ENCODE results near the gene RUFY4. TPM values are rescaled to one million over a fixed set of nuclear protein-coding genes. Genes with fewer than 3 reads are reported as not detected.
A peak's percentile ranks its signal among the peaks of the same experiment; 100 is the strongest.

RUFY4 gene
- total RNA-seq, 1 donor from 2014 or later = not detected

DNA sequence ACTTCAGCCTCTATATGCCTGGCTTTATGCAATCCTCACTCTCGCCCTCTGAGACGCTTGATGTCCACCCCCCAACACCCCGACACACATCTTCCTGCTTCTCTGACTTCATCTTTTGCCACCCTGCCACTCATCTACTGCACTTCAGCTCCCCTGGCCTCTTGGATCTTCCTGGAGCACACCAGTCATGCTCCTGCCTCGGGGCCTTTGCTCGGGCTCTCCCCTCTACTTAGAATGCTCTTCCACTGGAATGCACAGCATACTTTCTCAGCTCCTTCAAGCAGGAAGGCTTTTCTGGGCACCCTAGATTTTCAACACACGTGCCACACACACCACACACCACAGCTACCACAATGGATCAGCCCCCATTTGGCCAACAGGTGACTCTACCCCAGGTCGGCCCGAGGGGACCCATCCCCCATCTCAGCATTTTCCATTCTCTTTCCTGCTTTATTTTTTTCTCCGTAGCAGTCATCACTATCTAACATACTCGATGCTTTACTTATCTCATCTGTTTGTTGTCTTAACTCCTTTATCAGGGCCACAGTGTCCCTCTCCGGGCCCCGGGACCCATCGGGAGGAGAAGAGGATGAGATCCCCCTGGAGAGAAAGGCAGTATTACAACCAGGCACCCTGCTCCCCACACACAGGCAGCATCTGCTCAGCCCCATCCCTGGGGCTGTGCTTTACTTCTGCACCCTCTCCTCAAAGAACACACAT is 2.3 kb downstream of the RUFY4 start:
- no peak overlapping the region for H3K4me3 ChIP-seq
- no peaks in the 10 kb centered on the region for H3K9me3 ChIP-seq (replicated peaks)
- peaks cover 48% of the 10 kb centered on the region for H3K27me3 ChIP-seq (ENCODE audit: low read depth)
- peaks cover 8% of the 10 kb centered on the region for H3K4me1 ChIP-seq
- intact Hi-C loops (cut with micrococcal nuclease) = no loop called here
- TF ChIP-seq, protein P1, sequence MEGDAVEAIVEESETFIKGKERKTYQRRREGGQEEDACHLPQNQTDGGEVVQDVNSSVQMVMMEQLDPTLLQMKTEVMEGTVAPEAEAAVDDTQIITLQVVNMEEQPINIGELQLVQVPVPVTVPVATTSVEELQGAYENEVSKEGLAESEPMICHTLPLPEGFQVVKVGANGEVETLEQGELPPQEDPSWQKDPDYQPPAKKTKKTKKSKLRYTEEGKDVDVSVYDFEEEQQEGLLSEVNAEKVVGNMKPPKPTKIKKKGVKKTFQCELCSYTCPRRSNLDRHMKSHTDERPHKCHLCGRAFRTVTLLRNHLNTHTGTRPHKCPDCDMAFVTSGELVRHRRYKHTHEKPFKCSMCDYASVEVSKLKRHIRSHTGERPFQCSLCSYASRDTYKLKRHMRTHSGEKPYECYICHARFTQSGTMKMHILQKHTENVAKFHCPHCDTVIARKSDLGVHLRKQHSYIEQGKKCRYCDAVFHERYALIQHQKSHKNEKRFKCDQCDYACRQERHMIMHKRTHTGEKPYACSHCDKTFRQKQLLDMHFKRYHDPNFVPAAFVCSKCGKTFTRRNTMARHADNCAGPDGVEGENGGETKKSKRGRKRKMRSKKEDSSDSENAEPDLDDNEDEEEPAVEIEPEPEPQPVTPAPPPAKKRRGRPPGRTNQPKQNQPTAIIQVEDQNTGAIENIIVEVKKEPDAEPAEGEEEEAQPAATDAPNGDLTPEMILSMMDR (IDR thresholded peaks at IDR 0.05; ENCODE audit: borderline replicate concordance) = no peak
- H3K27ac ChIP-seq (replicated peaks) = no peak overlapping the region
- no peak for DNase-seq
- H3K36me3 ChIP-seq = no peaks in the 10 kb centered on the region

DNA sequence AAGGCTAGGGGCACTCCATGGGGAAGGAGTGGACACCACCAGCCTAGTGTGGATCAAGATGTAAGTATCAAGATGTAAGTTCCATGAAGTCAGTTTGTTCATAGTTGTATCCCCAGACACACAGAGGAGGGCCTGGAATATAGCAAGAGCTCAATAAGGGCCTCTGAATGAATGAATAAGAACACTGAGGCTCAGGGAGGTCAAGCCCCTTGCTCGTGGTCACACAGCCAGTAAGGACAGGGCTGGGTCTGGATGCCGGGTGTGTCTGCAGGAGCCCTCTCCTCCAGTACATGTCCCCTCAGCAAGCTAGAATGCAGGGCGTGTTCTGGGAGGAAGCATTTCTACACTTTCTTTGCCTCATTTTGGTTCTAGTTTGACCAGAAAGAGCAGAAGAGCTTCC is 2.9 kb downstream of the RUFY4 start:
- H3K27ac ChIP-seq (replicated peaks) = no peak overlapping the region
- H3K27me3 ChIP-seq (ENCODE audit: low read depth) = peaks cover 42% of the 10 kb centered on the region
- TF ChIP-seq, protein P1 (IDR thresholded peaks at IDR 0.05; ENCODE audit: borderline replicate concordance) = no peak
- no peak overlapping the region for H3K4me3 ChIP-seq
- no peak for DNase-seq
- H3K4me1 ChIP-seq = peaks cover 8% of the 10 kb centered on the region
- intact Hi-C loops (cut with micrococcal nuclease) = no loop called here
- no peaks in the 10 kb centered on the region for H3K36me3 ChIP-seq
- no peaks in the 10 kb centered on the region for H3K9me3 ChIP-seq (replicated peaks)

DNA sequence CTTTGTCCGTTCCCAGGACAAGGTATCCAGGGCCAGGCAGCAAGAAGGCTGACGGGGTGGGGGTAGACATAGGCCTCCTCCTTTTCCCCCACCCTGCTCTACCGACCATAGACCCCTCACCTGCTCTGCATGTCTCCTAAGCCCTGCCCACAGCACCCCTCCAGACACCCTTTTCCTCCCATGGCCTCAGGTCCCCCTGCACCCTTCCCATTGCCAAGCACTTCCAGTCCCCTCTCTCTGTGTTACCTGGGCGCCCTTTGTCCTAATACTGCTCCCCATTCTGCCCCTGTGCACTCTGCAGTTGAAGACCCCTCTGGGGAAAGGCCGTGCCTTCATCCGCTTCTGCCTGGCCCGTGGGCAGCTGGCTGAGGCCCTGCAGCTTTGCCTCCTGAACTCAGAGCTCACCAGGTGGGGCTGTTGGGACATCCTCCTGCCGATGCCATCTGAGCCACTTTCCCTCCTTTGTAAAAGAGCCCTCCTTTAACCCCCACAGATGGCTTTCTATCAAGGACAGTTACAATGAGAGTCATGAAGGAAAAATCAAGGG is 3.5 kb downstream of the RUFY4 start:
- TF ChIP-seq, protein P1 (IDR thresholded peaks at IDR 0.05; ENCODE audit: borderline replicate concordance) = no peak
- no peaks in the 10 kb centered on the region for H3K9me3 ChIP-seq (replicated peaks)
- H3K27me3 ChIP-seq (ENCODE audit: low read depth) = peaks cover 36% of the 10 kb centered on the region
- intact Hi-C loops (cut with micrococcal nuclease) = no loop called here
- no peak overlapping the region for H3K4me3 ChIP-seq
- H3K4me1 ChIP-seq = peaks cover 8% of the 10 kb centered on the region
- no peaks in the 10 kb centered on the region for H3K36me3 ChIP-seq
- no peak overlapping the region for H3K27ac ChIP-seq (replicated peaks)
- no peak for DNase-seq

DNA sequence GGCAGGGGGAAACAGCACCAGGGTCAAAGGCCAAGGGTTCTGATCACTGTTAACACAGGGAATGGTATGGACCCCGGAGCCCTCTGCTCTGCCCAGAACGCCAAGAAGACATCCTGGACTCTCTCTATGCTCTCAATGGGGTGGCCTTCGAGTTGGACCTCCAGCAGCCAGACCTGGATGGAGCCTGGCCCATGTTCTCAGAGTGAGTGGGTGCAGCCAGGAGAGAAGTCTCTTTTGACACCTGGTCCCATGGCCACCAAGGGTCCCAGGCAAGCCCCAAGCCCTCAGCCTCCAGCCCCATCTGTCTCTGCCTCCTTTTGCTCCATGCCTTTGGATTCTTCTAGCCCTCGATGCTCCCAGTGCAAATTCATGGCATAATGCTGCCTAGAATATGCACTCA is 4.1 kb downstream of the RUFY4 start:
- Histone ChIP-seq H3K9me3 (replicated peaks) (no peaks in the 10 kb centered on the region), H3K36me3 (no peaks in the 10 kb centered on the region), H3K27me3 (ENCODE audit: low read depth) (peaks cover 31% of the 10 kb centered on the region), H3K27ac (replicated peaks) (no peak overlapping the region), H3K4me1 (peaks cover 8% of the 10 kb centered on the region), H3K4me3 (no peak overlapping the region)
- no peak for DNase-seq
- TF ChIP-seq, protein P1 (IDR thresholded peaks at IDR 0.05; ENCODE audit: borderline replicate concordance) = no peak
- intact Hi-C loops (cut with micrococcal nuclease) = no loop called here

DNA sequence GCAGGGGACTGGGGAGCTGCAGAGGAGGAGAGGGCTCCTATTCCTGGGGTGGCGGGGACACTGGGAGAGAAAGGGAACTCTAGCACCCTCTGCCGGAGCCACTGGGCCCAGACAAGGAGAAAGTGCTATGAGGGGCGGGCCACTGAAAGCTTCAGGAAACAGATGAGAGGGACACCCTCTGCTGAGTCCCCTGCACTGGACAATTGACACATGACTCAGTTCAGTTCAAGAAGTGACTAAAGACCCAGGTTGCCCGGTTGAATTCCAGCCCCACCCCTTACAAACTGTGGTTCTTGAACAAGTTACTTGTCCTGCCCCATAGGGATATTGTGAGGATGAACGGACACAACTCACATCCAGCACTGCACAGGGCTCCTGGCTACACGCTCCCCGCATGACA is 5.0 kb downstream of the RUFY4 start:
- Histone ChIP-seq H3K36me3 (no peaks in the 10 kb centered on the region), H3K9me3 (replicated peaks) (no peaks in the 10 kb centered on the region), H3K27me3 (ENCODE audit: low read depth) (peaks cover 25% of the 10 kb centered on the region), H3K4me3 (no peak overlapping the region), H3K27ac (replicated peaks) (no peak overlapping the region), H3K4me1 (peaks cover 1% of the 10 kb centered on the region)
- intact Hi-C loops (cut with micrococcal nuclease) = no loop called here
- TF ChIP-seq, protein P1 (IDR thresholded peaks at IDR 0.05; ENCODE audit: borderline replicate concordance) = peak; percentile 65
- DNase-seq = no peak

All from left ventricle myocardium inferior (tissue), 1 donor.